WTC11 (cell line): ENCODE measurements around the gene DOP1A. TPM values are rescaled to one million over a fixed set of nuclear protein-coding genes. Genes with fewer than 3 reads are reported as not detected.

Experiments
- ATAC-seq: fragments of 200-7000 bp; cut with Tn5 transposase; 2 replicates; pipeline ENCODE4 v1.10.0; 2021; ENCODE audit warnings: mild to moderate bottlenecking, moderate library complexity
- CTCF ChIA-PET: fragments of 300-600 bp; sonication (Branson Sonifier 250); formaldehyde crosslinking; loops from one replicate; lab custom pipeline; 2021; ENCODE audit warnings: antibody characterized with exemption; lab: Charles Lee
- POLR2A ChIA-PET: fragments of 350-600 bp; sonication (Branson Sonifier 250); formaldehyde crosslinking; loops from one replicate; lab custom pipeline; 2021; ENCODE audit warnings: antibody characterized with exemption; lab: Charles Lee
- DNase-seq: peaks from one replicate; pipeline ENCODE4 v3.0.0; 2021; ENCODE audit warnings: low spot score
- H3K27ac Mint-ChIP-seq: 2 replicates; pipeline ENCODE4 v1.8.0; 2021; ENCODE audit warnings: mixed read lengths
- H3K27me3 Mint-ChIP-seq: 2 replicates; pipeline ENCODE4 v1.8.0; 2021; ENCODE audit warnings: low read depth, mild to moderate bottlenecking, moderate library complexity, mixed read lengths
- H3K36me3 Mint-ChIP-seq: 2 replicates; pipeline ENCODE4 v1.8.0; 2021; ENCODE audit warnings: mixed read lengths
- H3K4me1 Mint-ChIP-seq: 2 replicates; pipeline ENCODE4 v1.8.0; 2022; ENCODE audit warnings: mixed read lengths
- H3K4me3 Mint-ChIP-seq: 2 replicates; pipeline ENCODE4 v1.8.0; 2021; ENCODE audit warnings: mild to moderate bottlenecking, moderate library complexity, mixed read lengths
- H3K9me3 Mint-ChIP-seq: 2 replicates; pipeline ENCODE4 v1.8.0; 2021; ENCODE audit warnings: mixed read lengths
- ARID4B ChIP-seq: sonication (generic); formaldehyde crosslinking; IDR thresholded peaks from 2 replicates; pipeline ENCODE4 v1.8.0; 2023; ENCODE audit warnings: missing genetic modification reagents, mild to moderate bottlenecking, borderline replicate concordance
- ATF3 ChIP-seq: sonication (generic); formaldehyde crosslinking; conservative IDR thresholded peaks from 2 replicates; pipeline ENCODE4 v1.8.1; 2022; ENCODE audit warnings: mild to moderate bottlenecking, missing genetic modification reagents
- ATF6 ChIP-seq: sonication (generic); formaldehyde crosslinking; IDR thresholded peaks from 2 replicates; pipeline ENCODE4 v1.8.1; 2023; ENCODE audit warnings: mild to moderate bottlenecking, missing genetic modification reagents
- E2F5 ChIP-seq: sonication (generic); formaldehyde crosslinking; IDR thresholded peaks from 2 replicates; pipeline ENCODE4 v1.8.1; 2022; ENCODE audit warnings: mild to moderate bottlenecking, moderate library complexity, missing genetic modification reagents
- FOXK1 ChIP-seq: sonication (generic); formaldehyde crosslinking; IDR thresholded peaks from 2 replicates; pipeline ENCODE4 v1.8.0; 2022; ENCODE audit warnings: mild to moderate bottlenecking, moderate library complexity, missing genetic modification reagents
- IRF2 ChIP-seq: sonication (generic); formaldehyde crosslinking; IDR thresholded peaks from 2 replicates; pipeline ENCODE4 v1.8.0; 2022; ENCODE audit warnings: low read depth, missing genetic modification reagents, borderline replicate concordance
- NR1H2 ChIP-seq: sonication (generic); formaldehyde crosslinking; IDR thresholded peaks from 2 replicates; pipeline ENCODE4 v1.9.0; 2021; ENCODE audit warnings: mild to moderate bottlenecking, moderate library complexity, missing genetic modification reagents
- SP1 ChIP-seq: sonication (generic); formaldehyde crosslinking; conservative IDR thresholded peaks from 2 replicates; pipeline ENCODE4 v1.8.1; 2022; ENCODE audit warnings: missing genetic modification reagents
- TEAD1 ChIP-seq: sonication (generic); formaldehyde crosslinking; IDR thresholded peaks from 2 replicates; pipeline ENCODE4 v1.8.0; 2022; ENCODE audit warnings: mild to moderate bottlenecking, missing genetic modification reagents
- ZNF138 ChIP-seq: sonication (generic); formaldehyde crosslinking; conservative IDR thresholded peaks from 2 replicates; pipeline ENCODE4 v1.8.1; 2022; ENCODE audit warnings: mild to moderate bottlenecking, moderate library complexity, missing genetic modification reagents
- ZSCAN18 ChIP-seq: fragments of 250-450 bp; sonication (Bioruptor Pico); IDR thresholded peaks from 2 replicates; pipeline ENCODE4 v2.1.2; 2022; ENCODE audit warnings: mild to moderate bottlenecking, moderate library complexity
- total RNA-seq: library from RNA; stranded (reverse); gene quantifications from 3 replicates; pipeline ENCODE4 v1.2.3, GENCODE V29; 2021
- TF ChIP-seq, protein P1 (sequence below): sonication (generic); formaldehyde crosslinking; IDR thresholded peaks from 2 replicates; pipeline ENCODE4 v1.8.0; 2023; ENCODE audit warnings: mild to moderate bottlenecking, missing genetic modification reagents
- TF ChIP-seq, protein P2 (sequence below): fragments of 250-450 bp; sonication (Bioruptor Pico); IDR thresholded peaks from 2 replicates; pipeline ENCODE4 v1.8.0; 2021; ENCODE audit warnings: mild to moderate bottlenecking
- TF ChIP-seq, protein P3 (sequence below): fragments of 250-450 bp; sonication (Bioruptor Pico); IDR thresholded peaks from 2 replicates; pipeline ENCODE4 v1.9.0; 2021; ENCODE audit warnings: mild to moderate bottlenecking
- TF ChIP-seq, protein P4 (sequence below): fragments of 250-450 bp; sonication (Bioruptor Pico); IDR thresholded peaks from 2 replicates; pipeline ENCODE4 v1.9.0; 2021; ENCODE audit warnings: mild to moderate bottlenecking, borderline replicate concordance

The DOP1A gene
- total RNA-seq, 1 experiment from 2014 or later, result 16.9 TPM

GRCh38 chr6:83067448-83068439 is at the start of gene DOP1A (continued):
- TF ChIP-seq ZSCAN18 (CRISPR knock-in tag), result no peak
- TF ChIP-seq SP1 (CRISPR knock-in tag), result peak; percentile 68; the same call in 1 of the 2 replicates
- TF ChIP-seq IRF2 (CRISPR knock-in tag), result no peak
- 0 out of 2 replicates have a peak, but pooled peaks have one; percentile 21 for TF ChIP-seq FOXK1 (CRISPR knock-in tag)
- 0 out of 2 replicates have a peak, but pooled peaks have one; percentile 57 for TF ChIP-seq ZNF138
- TF ChIP-seq E2F5 (CRISPR knock-in tag), result peak; percentile 77; the same call in 1 of the 2 replicates
- TF ChIP-seq, protein P1, sequence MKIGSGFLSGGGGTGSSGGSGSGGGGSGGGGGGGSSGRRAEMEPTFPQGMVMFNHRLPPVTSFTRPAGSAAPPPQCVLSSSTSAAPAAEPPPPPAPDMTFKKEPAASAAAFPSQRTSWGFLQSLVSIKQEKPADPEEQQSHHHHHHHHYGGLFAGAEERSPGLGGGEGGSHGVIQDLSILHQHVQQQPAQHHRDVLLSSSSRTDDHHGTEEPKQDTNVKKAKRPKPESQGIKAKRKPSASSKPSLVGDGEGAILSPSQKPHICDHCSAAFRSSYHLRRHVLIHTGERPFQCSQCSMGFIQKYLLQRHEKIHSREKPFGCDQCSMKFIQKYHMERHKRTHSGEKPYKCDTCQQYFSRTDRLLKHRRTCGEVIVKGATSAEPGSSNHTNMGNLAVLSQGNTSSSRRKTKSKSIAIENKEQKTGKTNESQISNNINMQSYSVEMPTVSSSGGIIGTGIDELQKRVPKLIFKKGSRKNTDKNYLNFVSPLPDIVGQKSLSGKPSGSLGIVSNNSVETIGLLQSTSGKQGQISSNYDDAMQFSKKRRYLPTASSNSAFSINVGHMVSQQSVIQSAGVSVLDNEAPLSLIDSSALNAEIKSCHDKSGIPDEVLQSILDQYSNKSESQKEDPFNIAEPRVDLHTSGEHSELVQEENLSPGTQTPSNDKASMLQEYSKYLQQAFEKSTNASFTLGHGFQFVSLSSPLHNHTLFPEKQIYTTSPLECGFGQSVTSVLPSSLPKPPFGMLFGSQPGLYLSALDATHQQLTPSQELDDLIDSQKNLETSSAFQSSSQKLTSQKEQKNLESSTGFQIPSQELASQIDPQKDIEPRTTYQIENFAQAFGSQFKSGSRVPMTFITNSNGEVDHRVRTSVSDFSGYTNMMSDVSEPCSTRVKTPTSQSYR (CRISPR knock-in tag), result 0 out of 2 replicates have a peak, but pooled peaks have one; percentile 25
- no peak for TF ChIP-seq ATF6 (CRISPR knock-in tag)

GRCh38 chr6:83019741-83020140 is 47.7 kb upstream of the DOP1A start:
- ATAC-seq, result no peak
- DNase-seq, result no peak
- Mint-ChIP-seq H3K27ac (no peak overlapping the region), H3K36me3 (peaks cover 60% of the 10 kb centered on the region), H3K27me3 (no peaks in the 10 kb centered on the region), H3K4me1 (no peaks in the 10 kb centered on the region), H3K4me3 (no peak overlapping the region), H3K9me3 (peaks cover 18% of the 10 kb centered on the region)
- POLR2A ChIA-PET, result no interaction called here
- CTCF ChIA-PET, result no interaction called here
- TF ChIP-seq TEAD1 (CRISPR knock-in tag) (no peak), NR1H2 (CRISPR knock-in tag) (no peak), ARID4B (CRISPR knock-in tag) (no peak), ATF3 (no peak), SP1 (CRISPR knock-in tag) (no peak)
- TF ChIP-seq, protein P2, sequence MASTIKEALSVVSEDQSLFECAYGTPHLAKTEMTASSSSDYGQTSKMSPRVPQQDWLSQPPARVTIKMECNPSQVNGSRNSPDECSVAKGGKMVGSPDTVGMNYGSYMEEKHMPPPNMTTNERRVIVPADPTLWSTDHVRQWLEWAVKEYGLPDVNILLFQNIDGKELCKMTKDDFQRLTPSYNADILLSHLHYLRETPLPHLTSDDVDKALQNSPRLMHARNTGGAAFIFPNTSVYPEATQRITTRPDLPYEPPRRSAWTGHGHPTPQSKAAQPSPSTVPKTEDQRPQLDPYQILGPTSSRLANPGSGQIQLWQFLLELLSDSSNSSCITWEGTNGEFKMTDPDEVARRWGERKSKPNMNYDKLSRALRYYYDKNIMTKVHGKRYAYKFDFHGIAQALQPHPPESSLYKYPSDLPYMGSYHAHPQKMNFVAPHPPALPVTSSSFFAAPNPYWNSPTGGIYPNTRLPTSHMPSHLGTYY (CRISPR knock-in tag), result no peak
- TF ChIP-seq, protein P3, sequence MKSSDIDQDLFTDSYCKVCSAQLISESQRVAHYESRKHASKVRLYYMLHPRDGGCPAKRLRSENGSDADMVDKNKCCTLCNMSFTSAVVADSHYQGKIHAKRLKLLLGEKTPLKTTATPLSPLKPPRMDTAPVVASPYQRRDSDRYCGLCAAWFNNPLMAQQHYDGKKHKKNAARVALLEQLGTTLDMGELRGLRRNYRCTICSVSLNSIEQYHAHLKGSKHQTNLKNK (CRISPR knock-in tag), result no peak
- TF ChIP-seq, protein P4, sequence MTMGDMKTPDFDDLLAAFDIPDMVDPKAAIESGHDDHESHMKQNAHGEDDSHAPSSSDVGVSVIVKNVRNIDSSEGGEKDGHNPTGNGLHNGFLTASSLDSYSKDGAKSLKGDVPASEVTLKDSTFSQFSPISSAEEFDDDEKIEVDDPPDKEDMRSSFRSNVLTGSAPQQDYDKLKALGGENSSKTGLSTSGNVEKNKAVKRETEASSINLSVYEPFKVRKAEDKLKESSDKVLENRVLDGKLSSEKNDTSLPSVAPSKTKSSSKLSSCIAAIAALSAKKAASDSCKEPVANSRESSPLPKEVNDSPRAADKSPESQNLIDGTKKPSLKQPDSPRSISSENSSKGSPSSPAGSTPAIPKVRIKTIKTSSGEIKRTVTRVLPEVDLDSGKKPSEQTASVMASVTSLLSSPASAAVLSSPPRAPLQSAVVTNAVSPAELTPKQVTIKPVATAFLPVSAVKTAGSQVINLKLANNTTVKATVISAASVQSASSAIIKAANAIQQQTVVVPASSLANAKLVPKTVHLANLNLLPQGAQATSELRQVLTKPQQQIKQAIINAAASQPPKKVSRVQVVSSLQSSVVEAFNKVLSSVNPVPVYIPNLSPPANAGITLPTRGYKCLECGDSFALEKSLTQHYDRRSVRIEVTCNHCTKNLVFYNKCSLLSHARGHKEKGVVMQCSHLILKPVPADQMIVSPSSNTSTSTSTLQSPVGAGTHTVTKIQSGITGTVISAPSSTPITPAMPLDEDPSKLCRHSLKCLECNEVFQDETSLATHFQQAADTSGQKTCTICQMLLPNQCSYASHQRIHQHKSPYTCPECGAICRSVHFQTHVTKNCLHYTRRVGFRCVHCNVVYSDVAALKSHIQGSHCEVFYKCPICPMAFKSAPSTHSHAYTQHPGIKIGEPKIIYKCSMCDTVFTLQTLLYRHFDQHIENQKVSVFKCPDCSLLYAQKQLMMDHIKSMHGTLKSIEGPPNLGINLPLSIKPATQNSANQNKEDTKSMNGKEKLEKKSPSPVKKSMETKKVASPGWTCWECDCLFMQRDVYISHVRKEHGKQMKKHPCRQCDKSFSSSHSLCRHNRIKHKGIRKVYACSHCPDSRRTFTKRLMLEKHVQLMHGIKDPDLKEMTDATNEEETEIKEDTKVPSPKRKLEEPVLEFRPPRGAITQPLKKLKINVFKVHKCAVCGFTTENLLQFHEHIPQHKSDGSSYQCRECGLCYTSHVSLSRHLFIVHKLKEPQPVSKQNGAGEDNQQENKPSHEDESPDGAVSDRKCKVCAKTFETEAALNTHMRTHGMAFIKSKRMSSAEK (CRISPR knock-in tag), result no peak
